ENCODE results near the gene DPP6.

Gene DPP6

GRCh38 chr7:154419344-154419743, 367.1 kb downstream of the DPP6 start:
- CTCF ChIA-PET, result interaction anchor here (0.7 kb wide), 1 partner anchor 15 kb away, joined by 3 read pairs; no protein-coding TSS in a partner anchor
- no peak for TF ChIP-seq CTCF (IDR thresholded peaks at IDR 0.05; ENCODE audit: control extremely low read depth, extremely low read depth, low read depth, missing control alignments)
- POLR2A ChIA-PET, result no interaction called here
- no peak for DNase-seq (ENCODE audit: extremely low spot score)

- ChIA-PET POLR2A (no interaction called here), CTCF (no interaction called here)
- TF ChIP-seq CTCF (IDR thresholded peaks at IDR 0.05; ENCODE audit: control extremely low read depth, extremely low read depth, low read depth, missing control alignments), result no peak
- no peak for DNase-seq (ENCODE audit: extremely low spot score)
Observed at GRCh38 chr7:154423231-154423630, 371.0 kb downstream of the DPP6 start.

- CTCF ChIA-PET, result no interaction called here
- POLR2A ChIA-PET, result no interaction called here
- DNase-seq (ENCODE audit: extremely low spot score), result no peak
Observed at GRCh38 chr7:154424350-154424749, 372.2 kb downstream of the DPP6 start.

GRCh38 chr7:154425271-154425670, 373.1 kb downstream of the DPP6 start:
- ChIA-PET CTCF (no interaction called here), POLR2A (interaction anchor here (0.5 kb wide), 1 partner anchor 68 kb away, joined by 3 read pairs; no protein-coding TSS in a partner anchor)
- DNase-seq (ENCODE audit: extremely low spot score), result no peak
- TF ChIP-seq CTCF (IDR thresholded peaks at IDR 0.05; ENCODE audit: control extremely low read depth, extremely low read depth, low read depth, missing control alignments), result no peak

More at GRCh38 chr7:154424350-154424749, 372.2 kb downstream of the DPP6 start:
- TF ChIP-seq CTCF (IDR thresholded peaks at IDR 0.05; ENCODE audit: control extremely low read depth, extremely low read depth, low read depth, missing control alignments), result no peak

GRCh38 chr7:154426778-154427177, 374.6 kb downstream of the DPP6 start:
- POLR2A ChIA-PET, result no interaction called here
- CTCF ChIA-PET, result no interaction called here
- no peak for DNase-seq (ENCODE audit: extremely low spot score)
- no peak for TF ChIP-seq CTCF (IDR thresholded peaks at IDR 0.05; ENCODE audit: control extremely low read depth, extremely low read depth, low read depth, missing control alignments)

GRCh38 chr7:154427533-154427932, 375.3 kb downstream of the DPP6 start:
- CTCF ChIA-PET, result no interaction called here
- POLR2A ChIA-PET, result no interaction called here
- no peak for DNase-seq (ENCODE audit: extremely low spot score)
- no peak for TF ChIP-seq CTCF (IDR thresholded peaks at IDR 0.05; ENCODE audit: control extremely low read depth, extremely low read depth, low read depth, missing control alignments)

All from GM10248 (cell line).